ENCODE measurements around the gene ATOH8.

ATOH8 gene

DNA sequence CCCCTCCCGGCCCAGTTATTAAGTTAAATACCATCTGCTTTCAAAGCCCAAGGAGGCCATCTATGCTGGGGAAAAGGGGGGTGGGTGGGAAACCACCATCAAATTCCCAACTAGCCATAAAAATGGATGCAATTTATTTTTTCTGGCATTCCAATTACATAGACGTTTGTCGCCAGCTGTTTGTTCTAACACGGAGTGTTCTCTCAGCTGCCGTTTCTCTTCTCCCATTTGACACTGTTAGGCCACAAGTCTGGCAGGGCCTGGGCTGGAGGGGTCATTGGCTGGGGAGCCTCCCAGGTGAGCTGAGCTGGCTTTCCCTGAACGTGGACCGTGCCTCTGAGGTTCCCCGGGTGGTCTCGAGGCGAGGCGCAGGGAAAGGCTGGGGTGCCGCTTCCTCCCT, 16.6 kb downstream of the ATOH8 start:
- H3K4me3 ChIP-seq (ENCODE audit: low read length) = no peak overlapping the region
- DNase-seq (ENCODE audit: low read depth) = no peak
- TF ChIP-seq CTCF (conservative IDR thresholded peaks at IDR 0.05; ENCODE audit: low read depth, low read length) = no peak

DNA sequence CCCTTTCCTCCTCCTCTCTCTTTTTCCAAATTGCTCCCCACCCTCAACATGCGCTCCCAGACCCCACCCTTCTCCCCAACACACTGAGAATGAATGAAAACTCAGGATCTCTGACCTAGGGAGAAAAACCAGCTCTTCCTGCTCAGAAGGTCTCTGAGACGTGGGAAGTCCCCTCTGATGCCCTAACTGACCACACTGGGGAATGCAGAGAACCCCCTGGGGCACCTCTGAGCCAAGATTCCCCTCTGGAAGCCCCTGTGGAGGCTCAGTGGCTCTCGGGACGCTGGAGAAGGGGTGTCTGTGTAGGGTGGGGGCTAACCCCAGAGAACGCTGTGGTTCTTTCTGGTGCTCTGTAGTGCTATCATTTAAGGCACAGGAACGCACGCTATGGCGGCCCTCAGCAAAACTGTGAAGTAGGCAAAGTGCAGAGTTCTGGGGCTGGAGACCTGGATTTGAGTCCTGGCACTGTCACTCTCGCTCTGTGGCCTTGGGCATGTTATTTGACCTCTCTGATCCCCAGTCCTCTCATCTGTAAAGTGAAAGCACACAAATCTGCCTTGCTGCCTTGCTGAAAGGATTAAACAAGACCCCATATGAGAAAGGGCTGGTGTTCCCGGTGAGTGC, 17.1 kb downstream of the ATOH8 start:
- DNase-seq (ENCODE audit: low read depth) = no peak
- H3K4me3 ChIP-seq (ENCODE audit: low read length) = no peak overlapping the region
- no peak for TF ChIP-seq CTCF (conservative IDR thresholded peaks at IDR 0.05; ENCODE audit: low read depth, low read length)

GRCh38 chr2:85771486-85771885, 17.7 kb downstream of the ATOH8 start:
- DNase-seq (ENCODE audit: low read depth) = no peak
- no peak overlapping the region for H3K4me3 ChIP-seq (ENCODE audit: low read length)
- TF ChIP-seq CTCF (conservative IDR thresholded peaks at IDR 0.05; ENCODE audit: low read depth, low read length) = no peak

GRCh38 chr2:85772019-85772745, 18.4 kb downstream of the ATOH8 start:
- H3K4me3 ChIP-seq (ENCODE audit: low read length) = no peak overlapping the region
- TF ChIP-seq CTCF (conservative IDR thresholded peaks at IDR 0.05; ENCODE audit: low read depth, low read length) = peak; percentile 45
- DNase-seq (ENCODE audit: low read depth) = peak; percentile 91

DNA sequence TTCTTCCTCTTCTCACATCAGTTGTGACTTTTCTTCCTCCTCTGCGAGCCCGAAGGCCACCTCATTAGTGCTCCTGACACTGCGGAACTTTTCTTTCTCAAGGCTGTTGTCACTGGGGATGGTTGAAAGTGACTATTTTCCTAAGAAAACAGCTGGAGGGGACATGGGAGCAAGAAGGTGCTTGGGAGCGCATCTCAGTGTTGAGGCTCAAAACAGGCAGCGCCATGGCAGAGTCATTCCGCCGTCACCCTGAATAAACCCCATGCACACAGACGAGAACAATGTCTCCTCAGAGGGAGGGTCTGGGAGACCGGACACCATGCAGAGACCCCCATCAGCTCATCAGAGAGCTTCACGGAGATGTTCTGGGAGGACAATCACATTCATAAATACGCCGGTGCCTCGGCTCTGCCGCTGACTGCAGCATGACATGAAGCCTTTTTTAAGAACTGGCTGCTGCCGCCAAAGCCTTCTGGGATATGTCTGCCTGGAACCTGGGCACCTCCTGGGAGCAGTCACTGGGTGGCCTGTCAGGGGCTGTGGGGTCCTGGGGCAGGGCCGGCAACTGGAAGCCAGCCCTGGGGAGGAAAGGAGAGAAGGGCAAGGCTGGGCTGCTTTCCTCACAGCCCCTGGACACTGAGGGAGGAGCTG, 19.2 kb downstream of the ATOH8 start:
- no peak for TF ChIP-seq CTCF (conservative IDR thresholded peaks at IDR 0.05; ENCODE audit: low read depth, low read length)
- no peak overlapping the region for H3K4me3 ChIP-seq (ENCODE audit: low read length)
- DNase-seq (ENCODE audit: low read depth) = no peak

GRCh38 chr2:85773692-85774091, 19.9 kb downstream of the ATOH8 start:
- DNase-seq (ENCODE audit: low read depth) = no peak
- no peak overlapping the region for H3K4me3 ChIP-seq (ENCODE audit: low read length)
- no peak for TF ChIP-seq CTCF (conservative IDR thresholded peaks at IDR 0.05; ENCODE audit: low read depth, low read length)
